A549 (cell line): ENCODE results near the gene FHAD1. TPM values are rescaled to one million over a fixed set of nuclear protein-coding genes. Genes with fewer than 3 reads are reported as not detected.

Source experiments
- ATAC-seq, 2 experiments: fragments of 200-7000 bp in 1 of 2; fragments of >200 bp in 1 of 2; cut with Nextera tagmentation in 1 of 2; cut with Tn5 transposase in 1 of 2; 3 replicates each; pipeline versions ENCODE4 v1.8.0 to v1.9.1; 2018 to 2020; ENCODE audit warnings: mild to moderate bottlenecking in 1 of 2, moderate library complexity in 1 of 2
- CTCF ChIA-PET: fragments of 300-600 bp; sonication (Branson Sonifier 250); formaldehyde crosslinking; extraction: SDS; loops from one replicate; lab custom pipeline; 2021; ENCODE audit warnings: antibody characterized with exemption, inconsistent platforms; lab: Yijun Ruan, JAX
- POLR2A ChIA-PET: fragments of 350-600 bp; formaldehyde crosslinking; extraction: SDS; loops from one replicate; lab custom pipeline; 2021; ENCODE audit warnings: antibody characterized with exemption, inconsistent platforms; lab: Yijun Ruan, JAX
- DNase-seq, 2 experiments: peaks; one replicate each; pipeline versions ENCODE4 v3.0.0 to v3.0.0-alpha.2; 2011 to 2016; ENCODE audit warnings: low read depth in 1 of 2, low spot score in 1 of 2
- FAIRE-seq: peaks from 2 replicates; lab custom pipeline; 2011; peaks lifted over from hg19 to GRCh38; lab: Jason Lieb, UNC
- H3K27ac ChIP-seq, 2 experiments: fragments of >200 bp; sonication (Bioruptor Twin); formaldehyde crosslinking; 3 replicates each; pipeline ENCODE4 v1.5.1; 2016 to 2017
- H3K4me1 ChIP-seq: fragments of >200 bp; sonication (Bioruptor Twin); formaldehyde crosslinking; 3 replicates; pipeline ENCODE4 v1.6.1; 2016
- H3K4me2 ChIP-seq: fragments of >200 bp; sonication (Bioruptor Twin); formaldehyde crosslinking; 3 replicates; pipeline ENCODE4 v1.6.1; 2016
- H3K4me3 ChIP-seq: fragments of >200 bp; sonication (Bioruptor Twin); formaldehyde crosslinking; 3 replicates; pipeline ENCODE4 v1.5.1; 2016
- H3K9me3 ChIP-seq: fragments of >200 bp; sonication (Bioruptor Twin); formaldehyde crosslinking; 3 replicates; pipeline ENCODE4 v1.6.1; 2016
- CBX2 ChIP-seq: fragments of 200-600 bp; sonication (generic); IDR thresholded peaks from 2 replicates; pipeline ENCODE4 v1.6.1; 2016; ENCODE audit warnings: low read depth, mild to moderate bottlenecking, borderline replicate concordance
- CBX8 ChIP-seq: fragments of 200-600 bp; sonication (generic); IDR thresholded peaks from 2 replicates; pipeline ENCODE4 v1.6.1; 2016
- CHD4 ChIP-seq: fragments of 200-600 bp; sonication (generic); IDR thresholded peaks from 2 replicates; pipeline ENCODE4 v1.6.1; 2016; ENCODE audit warnings: antibody characterized with exemption, mild to moderate bottlenecking, borderline replicate concordance
- EHF ChIP-seq: fragments of 250-450 bp; sonication (Bioruptor Pico); IDR thresholded peaks from 2 replicates; pipeline ENCODE4 v1.5.0; 2020; ENCODE audit warnings: mild to moderate bottlenecking
- EHMT2 ChIP-seq: fragments of 200-600 bp; sonication (generic); IDR thresholded peaks from 2 replicates; pipeline ENCODE4 v1.6.1; 2016; ENCODE audit warnings: antibody characterized with exemption, low read depth, mild to moderate bottlenecking, moderate library complexity
- ESRRA ChIP-seq: fragments of 150-350 bp; IDR thresholded peaks from 2 replicates; pipeline ENCODE4 v1.6.1; 2014; ENCODE audit warnings: mild to moderate bottlenecking, low read length, borderline replicate concordance
- FOSB ChIP-seq: fragments of 250-450 bp; sonication (Bioruptor Pico); IDR thresholded peaks from 2 replicates; pipeline ENCODE4 v1.5.0; 2020; ENCODE audit warnings: mild to moderate bottlenecking, moderate library complexity
- GATA3 ChIP-seq: IDR thresholded peaks from 2 replicates; pipeline ENCODE4 v1.6.1; 2012; ENCODE audit warnings: borderline replicate concordance
- HDAC2 ChIP-seq: fragments of 200-600 bp; sonication (generic); IDR thresholded peaks from 2 replicates; pipeline ENCODE4 v1.6.1; 2016
- HOXA7 ChIP-seq: fragments of 250-450 bp; sonication (Bioruptor Pico); IDR thresholded peaks from 2 replicates; pipeline ENCODE4 v1.5.0; 2020; ENCODE audit warnings: mild to moderate bottlenecking, moderate library complexity
- HOXB13 ChIP-seq: fragments of 250-450 bp; sonication (Bioruptor Pico); IDR thresholded peaks from 2 replicates; pipeline ENCODE4 v1.5.0; 2020; ENCODE audit warnings: low read depth, mild to moderate bottlenecking, moderate library complexity
- HOXB5 ChIP-seq: fragments of 250-450 bp; sonication (Bioruptor Pico); IDR thresholded peaks from 2 replicates; pipeline ENCODE4 v1.5.0; 2020; ENCODE audit warnings: mild to moderate bottlenecking, moderate library complexity
- JUNB ChIP-seq: fragments of >200 bp; sonication (Bioruptor Twin); formaldehyde crosslinking; IDR thresholded peaks from 2 replicates; pipeline ENCODE4 v1.6.1; 2016
- KDM1A ChIP-seq: fragments of 200-600 bp; sonication (generic); IDR thresholded peaks from 2 replicates; pipeline ENCODE4 v1.6.1; 2016; ENCODE audit warnings: low read depth, mild to moderate bottlenecking
- KDM5A ChIP-seq: fragments of 200-600 bp; sonication (generic); IDR thresholded peaks from 2 replicates; pipeline ENCODE4 v1.6.1; 2016; ENCODE audit warnings: antibody characterized with exemption, mild to moderate bottlenecking
- NFE2L2 ChIP-seq: fragments of 150-350 bp; conservative IDR thresholded peaks from 2 replicates; pipeline ENCODE4 v1.6.1; 2014; ENCODE audit warnings: low read length
- NPAS2 ChIP-seq: fragments of 250-450 bp; sonication (Bioruptor Pico); IDR thresholded peaks from 2 replicates; pipeline ENCODE4 v1.8.0; 2022; ENCODE audit warnings: mild to moderate bottlenecking, moderate library complexity, borderline replicate concordance
- PHF8 ChIP-seq: fragments of 200-600 bp; sonication (generic); IDR thresholded peaks from 2 replicates; pipeline ENCODE4 v1.6.1; 2016; ENCODE audit warnings: low read depth, mild to moderate bottlenecking, antibody characterized with exemption, moderate library complexity, borderline replicate concordance
- POLR2AphosphoS2 ChIP-seq: conservative IDR thresholded peaks from 2 replicates; pipeline ENCODE4 v1.6.1; 2012; ENCODE audit warnings: low read length, improper control_type of control experiment, inconsistent platforms
- RAD21 ChIP-seq, 2 experiments: fragments of >200 bp in 1 of 2; sonication (Bioruptor Twin) in 1 of 2; formaldehyde crosslinking in 1 of 2; IDR thresholded peaks in 1 of 2; conservative IDR thresholded peaks in 1 of 2; 2 replicates in 1 of 2; 3 replicates in 1 of 2; pipeline ENCODE4 v1.6.1; 2012 to 2018; ENCODE audit warnings: inconsistent platforms in 1 of 2
- RFX5 ChIP-seq: fragments of 450-650 bp; IDR thresholded peaks from 2 replicates; pipeline ENCODE4 v1.7.1; 2014; ENCODE audit warnings: antibody characterized with exemption, mild to moderate bottlenecking, moderate library complexity
- RNF2 ChIP-seq: fragments of 200-600 bp; sonication (generic); IDR thresholded peaks from 2 replicates; pipeline ENCODE4 v1.6.1; 2016; ENCODE audit warnings: low read depth, mild to moderate bottlenecking, antibody characterized with exemption, moderate library complexity, borderline replicate concordance
- SMC3 ChIP-seq: fragments of >200 bp; sonication (Bioruptor Twin); formaldehyde crosslinking; IDR thresholded peaks from 3 replicates; pipeline ENCODE4 v1.6.1; 2018; ENCODE audit warnings: inconsistent platforms
- SREBF2 ChIP-seq: fragments of 450-650 bp; IDR thresholded peaks from 2 replicates; pipeline ENCODE4 v1.6.1; 2014; ENCODE audit warnings: mild to moderate bottlenecking, moderate library complexity
- TFCP2L1 ChIP-seq: fragments of 250-450 bp; sonication (Bioruptor Pico); IDR thresholded peaks from 2 replicates; pipeline ENCODE4 v1.5.0; 2021; ENCODE audit warnings: mild to moderate bottlenecking
- TP53 ChIP-seq: fragments of 250-450 bp; sonication (Bioruptor Pico); IDR thresholded peaks from 2 replicates; pipeline ENCODE4 v1.5.0; 2021; ENCODE audit warnings: mild to moderate bottlenecking, moderate library complexity
- ZC3H11A ChIP-seq: fragments of 450-650 bp; IDR thresholded peaks from 2 replicates; pipeline ENCODE4 v1.6.1; 2014; ENCODE audit warnings: antibody characterized with exemption, mild to moderate bottlenecking
- ZSCAN20 ChIP-seq: fragments of 250-450 bp; sonication (Bioruptor Pico); IDR thresholded peaks from 2 replicates; pipeline ENCODE4 v1.8.0; 2022; ENCODE audit warnings: mild to moderate bottlenecking, moderate library complexity
- WGBS: methylation state at CpG from one replicate; pipeline ENCODE4 v1.1.6; 2017; ENCODE audit errors: missing lambda C conversion rate; 5-methylcytosine and 5-hydroxymethylcytosine counted together
- polyA plus RNA-seq, 4 experiments: library from polyadenylated mRNA; depleted of rRNA in 3 of 4; stranded (reverse); fragments of >200 nt; fragmentation: RNase III in 1 of 4; extraction: RNeasy Plus Mini Kit Qiagen cat#74134 plus additional on column Dnase treatment in 1 of 4; gene quantifications; 2 replicates in 3 of 4; 3 replicates in 1 of 4; pipeline ENCODE4 v1.2.3, GENCODE V29; 2011 to 2017
- TF ChIP-seq, protein P1 (sequence below): fragments of 150-350 bp; IDR thresholded peaks from 2 replicates; pipeline ENCODE4 v1.6.1; 2014; ENCODE audit warnings: low read depth, mild to moderate bottlenecking, low read length
- TF ChIP-seq, protein P2 (sequence below): fragments of 250-450 bp; sonication (Bioruptor Pico); IDR thresholded peaks from 2 replicates; pipeline ENCODE4 v1.5.0; 2020; ENCODE audit warnings: low read depth, mild to moderate bottlenecking, moderate library complexity
- TF ChIP-seq, protein P3 (sequence below): fragments of >200 bp; sonication (Bioruptor Twin); formaldehyde crosslinking; IDR thresholded peaks from 3 replicates; pipeline ENCODE4 v1.6.1; 2016
- TF ChIP-seq, protein P4 (sequence below): fragments of >200 bp; sonication (Bioruptor Twin); formaldehyde crosslinking; IDR thresholded peaks from 3 replicates; pipeline ENCODE4 v1.5.1; 2016

FHAD1 gene
- polyA plus RNA-seq, 2 of the 4 experiments (the other 2 are of a cell fraction): 0.31 to 0.32 TPM

DNA sequence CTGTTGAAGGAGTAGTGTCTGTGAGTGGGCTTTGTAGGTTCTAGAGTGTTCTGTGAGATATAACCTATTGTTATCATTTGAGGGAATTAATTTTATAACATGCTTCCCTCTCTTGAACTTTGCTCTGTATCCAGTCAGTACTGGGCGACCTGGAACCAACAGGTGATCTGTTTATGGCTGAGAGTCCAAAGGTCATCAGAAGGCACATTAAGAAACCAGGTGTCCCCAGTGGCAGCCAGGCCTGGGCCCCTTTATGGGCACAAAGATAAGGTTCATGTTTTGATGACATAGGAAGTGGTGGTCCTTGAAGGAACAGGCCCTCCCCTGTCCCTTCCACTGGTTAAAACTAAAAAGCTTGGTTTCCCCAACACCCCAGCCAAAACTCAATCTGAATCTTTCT is 61.1 kb downstream of the FHAD1 start:
- Histone ChIP-seq H3K9me3 (no peaks in the 10 kb centered on the region), H3K4me1 (peaks cover 6% of the 10 kb centered on the region; the same call in 2 of the 3 replicates), H3K27ac (peak overlapping the region in 1 of 2 experiments; percentile 35; a peak in 1 of 6 replicates), H3K4me2 (no peak overlapping the region), H3K4me3 (no peak overlapping the region)
- ATAC-seq (no peak), FAIRE-seq (no peak), DNase-seq (no peak)
- 50% methylated on average over 1 of the region's 1 CpG for WGBS
- CTCF ChIA-PET: interaction anchor here (0.7 to 2.0 kb wide), 7 partner anchors 15 to 180 kb away, joined by 3 to 7 read pairs (median 4); no protein-coding TSS in a partner anchor
- POLR2A ChIA-PET: no interaction called here
- TF ChIP-seq EHMT2 (no peak), FOSB (no peak), NPAS2 (CRISPR knock-in tag) (no peak), RAD21 (conservative IDR thresholded peaks at IDR 0.05 in 1 of 2, IDR thresholded peaks at IDR 0.05 in 1 of 2) (no peak), ZSCAN20 (no peak), POLR2AphosphoS2 (no peak), HOXA7 (CRISPR knock-in tag) (no peak), RNF2 (no peak), PHF8 (no peak), RFX5 (no peak), HOXB13 (CRISPR knock-in tag) (no peak), KDM5A (no peak), NFE2L2 (no peak), ESRRA (no peak), JUNB (no peak), EHF (CRISPR knock-in tag) (no peak), ZC3H11A (no peak), SMC3 (no peak)
- TF ChIP-seq, protein P1, sequence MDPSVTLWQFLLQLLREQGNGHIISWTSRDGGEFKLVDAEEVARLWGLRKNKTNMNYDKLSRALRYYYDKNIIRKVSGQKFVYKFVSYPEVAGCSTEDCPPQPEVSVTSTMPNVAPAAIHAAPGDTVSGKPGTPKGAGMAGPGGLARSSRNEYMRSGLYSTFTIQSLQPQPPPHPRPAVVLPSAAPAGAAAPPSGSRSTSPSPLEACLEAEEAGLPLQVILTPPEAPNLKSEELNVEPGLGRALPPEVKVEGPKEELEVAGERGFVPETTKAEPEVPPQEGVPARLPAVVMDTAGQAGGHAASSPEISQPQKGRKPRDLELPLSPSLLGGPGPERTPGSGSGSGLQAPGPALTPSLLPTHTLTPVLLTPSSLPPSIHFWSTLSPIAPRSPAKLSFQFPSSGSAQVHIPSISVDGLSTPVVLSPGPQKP: no peak
- TF ChIP-seq, protein P2, sequence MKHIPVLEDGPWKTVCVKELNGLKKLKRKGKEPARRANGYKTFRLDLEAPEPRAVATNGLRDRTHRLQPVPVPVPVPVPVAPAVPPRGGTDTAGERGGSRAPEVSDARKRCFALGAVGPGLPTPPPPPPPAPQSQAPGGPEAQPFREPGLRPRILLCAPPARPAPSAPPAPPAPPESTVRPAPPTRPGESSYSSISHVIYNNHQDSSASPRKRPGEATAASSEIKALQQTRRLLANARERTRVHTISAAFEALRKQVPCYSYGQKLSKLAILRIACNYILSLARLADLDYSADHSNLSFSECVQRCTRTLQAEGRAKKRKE (CRISPR knock-in tag): no peak

DNA sequence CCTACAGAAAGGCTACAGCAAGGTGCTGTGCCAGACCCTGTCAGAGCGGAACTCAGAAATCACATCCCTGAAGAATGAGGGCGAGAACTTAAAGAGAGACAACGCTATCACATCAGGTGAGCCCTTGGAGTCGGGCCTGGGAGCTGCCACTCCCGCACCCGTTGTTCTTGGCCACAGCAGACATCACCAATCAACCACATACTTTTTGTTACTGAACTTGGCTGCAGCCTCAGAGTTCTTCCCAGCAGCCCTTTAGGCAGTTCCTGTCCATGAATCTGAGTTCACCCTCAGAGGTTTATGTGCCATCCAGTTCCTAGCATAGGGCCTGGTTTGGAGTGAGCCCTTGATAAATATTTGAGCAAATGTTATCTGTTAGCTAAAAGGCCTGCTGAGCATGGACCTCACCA is 61.6 kb downstream of the FHAD1 start:
- ChIA-PET POLR2A (no interaction called here), CTCF (interaction anchor here (0.5 to 2.0 kb wide), 7 partner anchors 15 to 180 kb away, joined by 3 to 7 read pairs (median 4); no protein-coding TSS in a partner anchor)
- ATAC-seq: no peak
- no peaks in the 10 kb centered on the region for H3K9me3 ChIP-seq
- peaks cover 6% of the 10 kb centered on the region; the same call in 2 of the 3 replicates for H3K4me1 ChIP-seq
- H3K4me2 ChIP-seq: no peak overlapping the region
- H3K27ac ChIP-seq: peak overlapping the region in 1 of 2 experiments; percentile 35; a peak in 1 of 6 replicates
- FAIRE-seq: no peak
- H3K4me3 ChIP-seq: no peak overlapping the region
- TF ChIP-seq HOXB13 (CRISPR knock-in tag) (no peak), CBX2 (no peak), SREBF2 (no peak), TFCP2L1 (no peak), CBX8 (no peak), EHMT2 (no peak), POLR2AphosphoS2 (no peak), HOXB5 (CRISPR knock-in tag) (no peak), RFX5 (no peak), CHD4 (no peak), RAD21 (conservative IDR thresholded peaks at IDR 0.05 in 1 of 2, IDR thresholded peaks at IDR 0.05 in 1 of 2) (no peak), PHF8 (no peak), KDM1A (no peak), NFE2L2 (no peak), GATA3 (no peak), HDAC2 (no peak), TP53 (no peak)
- TF ChIP-seq, protein P1: no peak
- TF ChIP-seq, protein P3, sequence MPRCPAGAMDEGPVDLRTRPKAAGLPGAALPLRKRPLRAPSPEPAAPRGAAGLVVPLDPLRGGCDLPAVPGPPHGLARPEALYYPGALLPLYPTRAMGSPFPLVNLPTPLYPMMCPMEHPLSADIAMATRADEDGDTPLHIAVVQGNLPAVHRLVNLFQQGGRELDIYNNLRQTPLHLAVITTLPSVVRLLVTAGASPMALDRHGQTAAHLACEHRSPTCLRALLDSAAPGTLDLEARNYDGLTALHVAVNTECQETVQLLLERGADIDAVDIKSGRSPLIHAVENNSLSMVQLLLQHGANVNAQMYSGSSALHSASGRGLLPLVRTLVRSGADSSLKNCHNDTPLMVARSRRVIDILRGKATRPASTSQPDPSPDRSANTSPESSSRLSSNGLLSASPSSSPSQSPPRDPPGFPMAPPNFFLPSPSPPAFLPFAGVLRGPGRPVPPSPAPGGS: no peak
- TF ChIP-seq, protein P4, sequence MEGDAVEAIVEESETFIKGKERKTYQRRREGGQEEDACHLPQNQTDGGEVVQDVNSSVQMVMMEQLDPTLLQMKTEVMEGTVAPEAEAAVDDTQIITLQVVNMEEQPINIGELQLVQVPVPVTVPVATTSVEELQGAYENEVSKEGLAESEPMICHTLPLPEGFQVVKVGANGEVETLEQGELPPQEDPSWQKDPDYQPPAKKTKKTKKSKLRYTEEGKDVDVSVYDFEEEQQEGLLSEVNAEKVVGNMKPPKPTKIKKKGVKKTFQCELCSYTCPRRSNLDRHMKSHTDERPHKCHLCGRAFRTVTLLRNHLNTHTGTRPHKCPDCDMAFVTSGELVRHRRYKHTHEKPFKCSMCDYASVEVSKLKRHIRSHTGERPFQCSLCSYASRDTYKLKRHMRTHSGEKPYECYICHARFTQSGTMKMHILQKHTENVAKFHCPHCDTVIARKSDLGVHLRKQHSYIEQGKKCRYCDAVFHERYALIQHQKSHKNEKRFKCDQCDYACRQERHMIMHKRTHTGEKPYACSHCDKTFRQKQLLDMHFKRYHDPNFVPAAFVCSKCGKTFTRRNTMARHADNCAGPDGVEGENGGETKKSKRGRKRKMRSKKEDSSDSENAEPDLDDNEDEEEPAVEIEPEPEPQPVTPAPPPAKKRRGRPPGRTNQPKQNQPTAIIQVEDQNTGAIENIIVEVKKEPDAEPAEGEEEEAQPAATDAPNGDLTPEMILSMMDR: no peak
- DNase-seq: no peak
- WGBS: 93% methylated on average over 6 of the region's 6 CpGs
